GM18870 (cell line): Measurements from ENCODE around the gene ERC2.

Experiments
- ATAC-seq: cut with Tn5 transposase; IDR thresholded peaks from one replicate; pipeline ENCODE4 v1.9.1; 2021; ENCODE audit warnings: moderate library complexity; ENCODE audit not compliant: unreplicated experiment

Gene ERC2

GRCh38 chr3:55724407-55724784 is 743.9 kb downstream of the ERC2 start:
- ATAC-seq, result no peak

- ATAC-seq, result no peak
Observed at GRCh38 chr3:55723653-55724406, 744.4 kb downstream of the ERC2 start.

- no peak for ATAC-seq
Observed at GRCh38 chr3:55721716-55722484, 746.4 kb downstream of the ERC2 start.

DNA sequence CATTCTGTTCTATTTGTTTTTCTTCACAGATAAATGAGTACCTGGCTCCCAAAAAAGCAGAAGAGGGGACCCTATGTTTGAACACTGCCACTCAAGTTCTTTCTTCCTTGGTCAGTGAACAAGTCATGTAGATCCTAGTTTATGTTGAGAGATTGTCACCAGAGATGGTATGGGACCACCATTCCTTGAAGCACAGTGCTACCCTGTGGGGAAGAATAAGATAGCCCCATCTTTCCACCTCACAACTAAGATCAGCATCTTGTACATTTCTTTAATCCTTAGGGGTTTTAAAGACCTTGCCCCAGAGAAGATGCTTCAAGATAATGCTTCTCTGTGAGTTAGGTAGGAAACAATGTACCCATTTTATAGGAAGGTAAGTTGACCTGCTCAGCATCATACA is 747.7 kb downstream of the ERC2 start:
- ATAC-seq, result no peak

DNA sequence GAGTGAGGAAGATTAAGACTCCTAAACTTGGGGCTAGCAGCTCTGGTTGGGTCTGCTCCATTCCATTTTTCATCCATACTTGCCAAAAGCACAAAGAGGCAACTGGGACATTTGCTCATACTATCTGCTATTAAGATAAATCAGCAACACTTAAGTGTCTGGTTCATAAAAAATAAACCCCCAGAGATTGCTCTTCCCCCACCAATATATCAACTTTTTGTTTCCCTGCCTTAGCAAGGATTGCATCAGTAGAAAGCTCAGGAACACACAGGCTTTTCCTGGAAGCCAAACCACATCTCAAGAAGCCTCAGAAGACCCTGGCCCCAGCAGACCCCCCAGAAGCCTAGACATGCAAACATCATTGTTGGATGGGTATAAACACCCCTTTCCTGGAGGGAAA is 748.8 kb downstream of the ERC2 start:
- no peak for ATAC-seq

- no peak for ATAC-seq
Observed at GRCh38 chr3:55719006-55719405, 749.3 kb downstream of the ERC2 start.

GRCh38 chr3:55718521-55718921 is 749.7 kb downstream of the ERC2 start:
- no peak for ATAC-seq

DNA sequence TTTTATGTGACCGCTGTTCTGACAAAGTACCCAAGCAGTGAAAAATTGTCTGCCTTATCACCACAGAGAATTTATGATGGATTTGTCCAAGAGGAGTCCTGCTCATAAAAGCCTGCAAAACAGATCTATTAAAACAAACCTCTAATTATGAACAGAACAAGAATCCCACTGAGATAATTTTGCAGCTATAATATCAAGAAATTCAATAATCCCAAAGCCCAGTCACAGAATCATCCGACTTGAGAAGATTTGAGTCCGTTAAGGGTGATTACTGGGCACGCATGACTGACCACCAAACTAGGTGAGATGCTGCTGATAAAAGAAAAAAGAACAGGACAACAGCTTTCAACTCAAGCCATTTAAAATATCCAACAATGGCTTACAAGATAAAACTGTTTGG is 750.2 kb downstream of the ERC2 start:
- no peak for ATAC-seq

DNA sequence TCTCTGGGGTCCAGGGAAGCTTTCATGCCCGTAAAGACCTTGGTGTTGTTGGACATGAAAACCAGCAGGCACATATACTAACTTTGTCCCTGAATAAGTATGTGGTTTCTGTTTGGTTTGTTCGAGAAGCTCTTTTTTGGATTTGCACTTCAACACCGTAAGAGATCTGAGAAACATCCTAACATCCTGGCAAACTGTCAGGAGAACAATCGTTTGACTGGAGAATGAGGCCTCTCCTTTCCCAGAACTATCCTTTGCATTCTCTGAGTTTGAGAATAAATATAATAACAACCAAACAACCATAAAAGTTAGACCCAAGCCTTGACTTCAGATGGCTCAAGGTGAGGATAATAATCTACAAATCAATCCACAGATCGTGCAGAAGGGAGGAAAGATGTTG is 750.8 kb downstream of the ERC2 start:
- ATAC-seq, result no peak

DNA sequence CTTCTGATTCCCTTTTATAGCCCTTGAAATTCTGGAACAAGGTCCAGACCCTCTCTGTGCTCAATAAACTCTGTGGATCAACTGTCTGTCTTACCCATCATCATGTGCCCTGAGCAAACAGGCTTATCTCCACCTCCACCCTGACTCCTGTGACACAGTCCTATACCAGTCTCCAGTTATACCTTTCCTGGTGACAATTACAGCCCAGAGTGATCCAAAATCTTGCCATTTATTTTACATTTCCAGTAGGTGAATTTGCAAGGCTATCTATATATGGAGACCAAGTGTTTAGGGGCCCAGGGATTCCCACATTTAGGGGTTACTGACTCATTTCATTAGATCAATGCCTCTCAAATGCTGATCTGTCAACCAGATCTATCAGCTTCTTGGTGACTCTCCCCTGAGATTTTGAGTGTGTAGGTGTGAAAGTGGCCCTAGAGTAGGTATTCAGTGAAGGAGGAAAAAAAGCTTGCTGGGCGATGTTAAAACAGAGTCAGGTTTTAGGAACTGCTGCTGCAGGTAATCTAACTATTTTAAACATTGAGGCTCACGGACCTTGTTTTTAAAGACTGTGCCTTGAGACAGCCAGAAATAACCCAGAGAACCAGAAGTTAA is 751.5 kb downstream of the ERC2 start:
- no peak for ATAC-seq

DNA sequence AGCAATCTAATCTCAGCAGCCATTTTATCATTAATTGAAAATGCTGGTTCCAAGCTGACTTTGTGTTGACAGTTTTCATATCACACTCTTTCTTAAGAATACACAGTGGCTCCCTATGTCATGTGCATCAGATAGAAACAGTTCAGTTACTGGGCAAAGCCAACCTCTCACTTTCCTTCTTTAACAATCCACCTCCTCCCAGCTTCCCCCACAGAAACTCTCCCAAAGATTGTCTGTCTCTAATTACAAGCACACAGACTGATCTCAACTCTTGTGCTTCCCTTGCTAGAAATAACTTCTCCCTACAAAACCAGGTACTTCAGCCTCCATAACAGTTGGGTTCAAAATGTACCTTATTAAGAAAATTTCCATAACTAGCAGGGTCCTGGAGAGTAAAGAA is 752.2 kb downstream of the ERC2 start:
- no peak for ATAC-seq

- ATAC-seq, result no peak
Observed at GRCh38 chr3:55714057-55714456, 754.2 kb downstream of the ERC2 start.

GRCh38 chr3:55711646-55712045 is 756.6 kb downstream of the ERC2 start:
- no peak for ATAC-seq

DNA sequence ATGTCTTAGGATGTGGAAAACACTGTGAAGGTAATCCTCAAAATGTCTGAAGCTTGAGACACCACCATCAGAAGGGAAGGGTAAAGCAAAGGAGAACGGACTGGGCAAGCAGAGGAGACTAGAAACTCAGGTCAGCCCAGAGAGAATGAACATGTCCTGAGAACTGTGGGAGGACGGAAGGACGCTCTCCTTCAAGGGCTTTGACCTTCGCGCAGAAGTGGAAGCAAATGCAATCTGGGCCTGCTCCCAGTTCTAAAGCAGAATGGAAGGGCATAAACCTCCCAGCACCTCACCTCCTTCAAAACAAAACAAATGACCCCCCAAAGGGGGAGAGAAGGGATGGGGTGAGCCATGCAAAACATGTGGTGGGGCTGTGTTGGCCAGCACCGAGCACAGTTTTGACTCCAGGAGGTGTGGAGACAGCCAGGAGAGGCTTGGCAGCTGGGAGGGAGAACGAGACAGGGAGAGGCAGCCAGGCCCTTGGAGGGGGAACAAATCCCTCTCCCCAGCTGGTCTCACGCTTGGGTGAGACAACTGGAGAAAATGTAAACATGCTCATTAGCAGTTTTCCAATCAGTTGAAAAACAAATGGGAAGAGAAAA is 758.8 kb downstream of the ERC2 start:
- no peak for ATAC-seq

DNA sequence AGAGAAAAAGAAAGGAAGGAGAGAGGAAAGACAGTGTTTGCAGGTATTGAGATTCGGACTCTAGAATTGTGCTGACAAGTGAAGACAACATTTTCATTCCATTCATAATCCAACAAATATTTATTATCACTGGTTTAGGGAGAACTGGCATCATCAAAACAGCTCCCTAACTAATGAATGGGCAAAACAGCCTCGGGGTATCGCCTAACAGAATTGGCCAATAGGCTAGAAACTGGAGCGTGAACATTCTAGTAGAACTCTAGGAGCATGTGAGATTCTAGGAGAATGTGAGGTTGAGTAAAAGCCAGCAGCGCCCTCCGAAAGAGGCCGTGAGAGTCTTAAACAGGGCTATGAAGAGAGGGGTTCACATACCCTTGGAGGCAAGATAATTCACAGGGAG is 759.3 kb downstream of the ERC2 start:
- no peak for ATAC-seq

- no peak for ATAC-seq
Observed at GRCh38 chr3:55708242-55708641, 760.0 kb downstream of the ERC2 start.

GRCh38 chr3:55704521-55704920 is 763.7 kb downstream of the ERC2 start:
- no peak for ATAC-seq

DNA sequence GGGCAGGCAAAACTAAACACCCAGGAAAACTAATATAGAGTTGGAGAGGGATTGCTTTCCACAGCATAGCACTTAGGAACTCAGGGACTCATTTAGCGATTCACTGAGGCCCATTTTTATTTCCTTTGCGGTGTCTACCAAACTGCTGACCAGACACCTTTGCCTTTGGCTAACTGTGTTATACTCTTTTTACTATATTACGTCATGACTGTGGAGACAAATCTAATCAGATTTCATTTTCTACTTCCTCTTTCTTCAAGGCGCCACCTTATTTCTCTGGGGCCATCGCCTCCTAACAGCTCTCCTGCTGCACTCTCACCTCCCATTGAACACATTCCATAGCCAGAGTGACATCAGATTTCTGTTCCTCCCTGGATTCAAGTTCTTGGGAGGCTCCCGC is 765.4 kb downstream of the ERC2 start:
- no peak for ATAC-seq

- ATAC-seq, result no peak
Observed at GRCh38 chr3:55701997-55702396, 766.3 kb downstream of the ERC2 start.

GRCh38 chr3:55698831-55699230 is 769.4 kb downstream of the ERC2 start:
- no peak for ATAC-seq

DNA sequence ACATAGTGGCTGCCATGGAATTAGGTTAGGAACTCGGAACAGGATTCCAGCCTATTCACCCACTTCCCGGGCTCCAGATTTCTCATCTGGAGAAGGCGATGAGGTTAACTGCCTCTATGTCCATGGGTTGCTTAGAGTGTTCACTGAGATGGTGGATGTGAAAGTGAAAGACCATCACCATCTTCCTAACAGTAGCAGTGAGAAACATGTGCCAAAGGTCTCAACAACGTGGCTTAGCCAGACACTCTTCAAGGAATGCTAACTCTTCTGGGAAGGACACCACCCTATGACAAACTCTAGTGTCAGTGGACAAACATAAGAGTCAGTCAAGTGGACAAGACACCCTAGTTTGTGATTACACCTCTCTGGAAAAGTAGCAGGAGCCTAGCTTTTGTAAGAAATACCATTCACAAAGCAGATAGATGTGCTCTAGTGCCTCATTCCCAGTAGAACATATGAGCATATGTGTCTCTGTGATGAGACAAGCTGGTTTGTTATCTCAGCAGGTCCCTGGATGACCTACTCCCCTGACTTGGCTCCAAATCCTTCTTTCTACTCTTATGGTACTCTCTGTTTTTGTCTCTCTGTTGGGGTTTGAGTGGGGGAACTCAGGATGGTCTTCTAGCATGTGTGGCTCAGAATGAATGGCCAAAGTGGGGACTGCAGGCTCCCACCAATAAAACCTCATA is 770.9 kb downstream of the ERC2 start:
- ATAC-seq, result no peak
